Activated CD4-positive, alpha-beta T cell treated with anti-CD3 and anti-CD28 coated beads, Interleukin-2, amount 10 ng/mL, durations not matched to agents 7 days and 5 days (primary cell): Measurements from ENCODE around the gene AIM2. TPM values are rescaled to one million over a fixed set of nuclear protein-coding genes. Genes with fewer than 3 reads are reported as not detected.
"Not testable (repeated sequence)": the region's sequence is repeated elsewhere in the genome, so short reads cannot be mapped to it uniquely, and the experiment has no call there.

Source experiments
- CTCF ChIA-PET: fragments of 350-600 bp; sonication (Branson Sonifier 250); formaldehyde crosslinking; loops from one replicate; lab custom pipeline; 2021; ENCODE audit warnings: antibody characterized with exemption; lab: Charles Lee
- POLR2A ChIA-PET: fragments of 350-600 bp; sonication (Branson Sonifier 250); formaldehyde crosslinking; loops from one replicate; lab custom pipeline; 2021; ENCODE audit warnings: antibody characterized with exemption; lab: Charles Lee
- DNase-seq: peaks from one replicate; pipeline ENCODE4 v3.0.0-alpha.2; 2020
- H3K27ac Mint-ChIP-seq: one replicate; pipeline ENCODE4 v1.8.0; 2021; ENCODE audit warnings: mild to moderate bottlenecking, moderate library complexity, mixed read lengths
- H3K27me3 Mint-ChIP-seq: one replicate; pipeline ENCODE4 v1.8.0; 2021; ENCODE audit warnings: mixed read lengths
- H3K36me3 Mint-ChIP-seq: one replicate; pipeline ENCODE4 v1.8.0; 2021; ENCODE audit warnings: low read depth, mixed read lengths
- H3K4me1 Mint-ChIP-seq: one replicate; pipeline ENCODE4 v1.8.0; 2021; ENCODE audit warnings: mixed read lengths
- H3K4me3 Mint-ChIP-seq: one replicate; pipeline ENCODE4 v1.8.0; 2021; ENCODE audit warnings: mild to moderate bottlenecking, moderate library complexity, mixed read lengths
- H3K9me3 Mint-ChIP-seq: one replicate; pipeline ENCODE4 v1.8.0; 2021; ENCODE audit warnings: mixed read lengths
- total RNA-seq, 2 experiments: library from RNA; stranded (reverse); gene quantifications; one replicate each; pipeline ENCODE4 v1.2.3, GENCODE V29; 2021

AIM2 gene
- total RNA-seq, 2 experiments from 2014 or later = 4.2 to 5.7 TPM

- no peaks in the 10 kb centered on the region for H3K27me3 Mint-ChIP-seq
- POLR2A ChIA-PET = no interaction called here
- no peak overlapping the region for H3K27ac Mint-ChIP-seq
- no peaks in the 10 kb centered on the region for H3K36me3 Mint-ChIP-seq
- H3K4me3 Mint-ChIP-seq = no peak overlapping the region
- DNase-seq = no peak
- peaks cover 56% of the 10 kb centered on the region for H3K4me1 Mint-ChIP-seq
- CTCF ChIA-PET = interaction anchor here (1.0 to 2.3 kb wide), 7 partner anchors 11 to 820 kb away, joined by 3 to 8 read pairs (median 3); no protein-coding TSS in a partner anchor
- no peaks in the 10 kb centered on the region for H3K9me3 Mint-ChIP-seq
These were observed 4.5 kb downstream of the AIM2 start for GRCh38 chr1:159071970-159072582.

- no peak overlapping the region for H3K4me3 Mint-ChIP-seq
- H3K4me1 Mint-ChIP-seq = peaks cover 39% of the 10 kb centered on the region
- H3K27me3 Mint-ChIP-seq = no peaks in the 10 kb centered on the region
- H3K36me3 Mint-ChIP-seq = no peaks in the 10 kb centered on the region
- DNase-seq = no peak
- peak overlapping the region; percentile 28 for H3K27ac Mint-ChIP-seq
- ChIA-PET POLR2A (interaction anchor here (0.6 to 0.8 kb wide), 3 partner anchors 56 to 618 kb away, joined by 3 to 7 read pairs (median 5); no protein-coding TSS in a partner anchor), CTCF (interaction anchor here (0.6 to 1.8 kb wide), 6 partner anchors 8 to 71 kb away, joined by 3 to 9 read pairs (median 4); partner anchors contain the start of gene AIM2)
- H3K9me3 Mint-ChIP-seq = no peaks in the 10 kb centered on the region
These were observed 7.7 kb downstream of the AIM2 start for GRCh38 chr1:159068886-159069285.

GRCh38 chr1:159067699-159068621, 8.6 kb downstream of the AIM2 start:
- peaks cover 36% of the 10 kb centered on the region for H3K4me1 Mint-ChIP-seq
- POLR2A ChIA-PET = interaction anchor here (0.6 to 1.6 kb wide), 5 partner anchors 8 to 619 kb away, joined by 3 to 7 read pairs (median 5); partner anchors contain the start of gene AIM2

GRCh38 chr1:159066108-159066507, 10.5 kb downstream of the AIM2 start:
- H3K4me1 Mint-ChIP-seq = peaks cover 26% of the 10 kb centered on the region
- peaks cover 7% of the 10 kb centered on the region for H3K36me3 Mint-ChIP-seq
- DNase-seq = no peak
- ChIA-PET POLR2A (no interaction called here), CTCF (interaction anchor here (1.0 kb wide), 1 partner anchor 13 kb away, joined by 3 read pairs; no protein-coding TSS in a partner anchor)
- no peak overlapping the region for H3K4me3 Mint-ChIP-seq
- no peak overlapping the region for H3K27ac Mint-ChIP-seq
- H3K9me3 Mint-ChIP-seq = no peaks in the 10 kb centered on the region
- no peaks in the 10 kb centered on the region for H3K27me3 Mint-ChIP-seq

More at GRCh38 chr1:159067699-159068621, 8.6 kb downstream of the AIM2 start:
- H3K36me3 Mint-ChIP-seq = peaks cover 3% of the 10 kb centered on the region
- no peaks in the 10 kb centered on the region for H3K27me3 Mint-ChIP-seq
- no peak for DNase-seq
- H3K9me3 Mint-ChIP-seq = no peaks in the 10 kb centered on the region
- peak overlapping the region; percentile 73 for H3K4me3 Mint-ChIP-seq
- CTCF ChIA-PET = interaction anchor here (1.0 to 1.8 kb wide), 4 partner anchors 8 to 70 kb away, joined by 3 to 9 read pairs (median 6); partner anchors contain the start of gene AIM2
- peak overlapping the region; percentile 99 for H3K27ac Mint-ChIP-seq

DNA sequence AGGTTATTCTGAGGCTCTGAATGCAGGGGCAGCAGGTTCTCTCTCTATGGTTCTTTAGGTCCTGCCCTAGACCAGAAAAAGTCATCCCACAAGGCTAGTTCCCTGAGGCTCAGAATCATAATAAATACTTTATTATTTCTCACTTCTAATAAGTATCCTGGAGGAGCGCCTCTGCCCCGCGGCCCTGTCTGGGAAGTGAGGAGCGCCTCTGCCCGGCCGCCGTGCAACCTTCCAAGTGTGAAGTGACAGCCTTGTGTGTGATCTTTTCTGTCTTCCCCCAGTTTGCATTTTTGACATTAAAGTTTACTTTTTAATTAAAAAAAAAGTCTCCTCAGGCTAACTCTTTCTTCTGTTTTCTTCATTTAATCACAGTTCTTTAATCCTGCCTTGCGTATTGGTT, 11.5 kb downstream of the AIM2 start:
- Mint-ChIP-seq H3K4me1 (peaks cover 26% of the 10 kb centered on the region), H3K27me3 (no peaks in the 10 kb centered on the region), H3K9me3 (no peaks in the 10 kb centered on the region), H3K36me3 (peaks cover 7% of the 10 kb centered on the region), H3K27ac (no peak overlapping the region), H3K4me3 (no peak overlapping the region)
- CTCF ChIA-PET = interaction anchor here (1.1 kb wide), 1 partner anchor 23 kb away, joined by 5 read pairs; no protein-coding TSS in a partner anchor
- POLR2A ChIA-PET = no interaction called here
- no peak for DNase-seq

- Mint-ChIP-seq H3K9me3 (no peaks in the 10 kb centered on the region), H3K27me3 (no peaks in the 10 kb centered on the region), H3K4me1 (peaks cover 21% of the 10 kb centered on the region), H3K27ac (no peak overlapping the region), H3K4me3 (no peak overlapping the region), H3K36me3 (peaks cover 40% of the 10 kb centered on the region)
- ChIA-PET POLR2A (no interaction called here), CTCF (interaction anchor here (1.1 to 1.6 kb wide), 2 partner anchors 10 to 18 kb away, joined by 3 to 4 read pairs; partner anchors contain the start of gene AIM2)
- DNase-seq = no peak
These were observed 17.8 kb downstream of the AIM2 start for GRCh38 chr1:159058751-159059150.

- DNase-seq = no peak
- peaks cover 38% of the 10 kb centered on the region for H3K4me1 Mint-ChIP-seq
- ChIA-PET CTCF (no interaction called here), POLR2A (no interaction called here)
- no peak overlapping the region for H3K4me3 Mint-ChIP-seq
- peaks cover 59% of the 10 kb centered on the region for H3K36me3 Mint-ChIP-seq
- H3K27me3 Mint-ChIP-seq = no peaks in the 10 kb centered on the region
- no peaks in the 10 kb centered on the region for H3K9me3 Mint-ChIP-seq
- no peak overlapping the region for H3K27ac Mint-ChIP-seq
These were observed 20.4 kb downstream of the AIM2 start for GRCh38 chr1:159056069-159056698.

GRCh38 chr1:159055181-159055641, 21.4 kb downstream of the AIM2 start:
- DNase-seq = no peak
- peaks cover 45% of the 10 kb centered on the region for H3K4me1 Mint-ChIP-seq
- CTCF ChIA-PET = interaction anchor here (0.9 kb wide), 1 partner anchor 24 kb away, joined by 3 read pairs; no protein-coding TSS in a partner anchor
- H3K36me3 Mint-ChIP-seq = peaks cover 68% of the 10 kb centered on the region
- H3K27ac Mint-ChIP-seq = peak overlapping the region; percentile 22
- POLR2A ChIA-PET = no interaction called here
- H3K4me3 Mint-ChIP-seq = no peak overlapping the region
- H3K27me3 Mint-ChIP-seq = no peaks in the 10 kb centered on the region
- H3K9me3 Mint-ChIP-seq = no peaks in the 10 kb centered on the region

GRCh38 chr1:159054427-159054826, 22.1 kb downstream of the AIM2 start:
- H3K9me3 Mint-ChIP-seq = no peaks in the 10 kb centered on the region
- H3K36me3 Mint-ChIP-seq = peaks cover 74% of the 10 kb centered on the region
- H3K27me3 Mint-ChIP-seq = no peaks in the 10 kb centered on the region
- H3K4me1 Mint-ChIP-seq = peaks cover 47% of the 10 kb centered on the region
- no peak overlapping the region for H3K4me3 Mint-ChIP-seq
- ChIA-PET CTCF (no interaction called here), POLR2A (no interaction called here)
- H3K27ac Mint-ChIP-seq = peak overlapping the region; percentile 37
- no peak for DNase-seq

DNA sequence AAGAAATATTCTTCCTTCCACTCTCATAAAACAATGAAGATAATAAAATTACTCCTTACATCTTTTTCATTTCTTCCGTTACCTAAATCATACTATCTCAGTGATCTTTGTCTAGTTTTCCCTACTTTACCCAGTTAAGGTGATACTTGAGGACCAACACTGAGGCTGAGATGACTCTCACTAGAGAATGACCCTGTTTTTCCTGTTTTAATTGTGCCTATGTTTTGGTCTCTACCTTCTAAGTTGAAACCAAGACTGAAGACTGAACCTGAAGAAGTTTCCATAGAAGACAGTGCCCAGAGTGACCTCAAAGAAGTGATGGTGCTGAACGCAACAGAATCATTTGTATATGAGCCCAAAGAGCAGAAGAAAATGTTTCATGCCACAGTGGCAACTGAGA, 25.1 kb downstream of the AIM2 start:
- ChIA-PET CTCF (no interaction called here), POLR2A (no interaction called here)
- peaks cover 53% of the 10 kb centered on the region for H3K4me1 Mint-ChIP-seq
- no peak for DNase-seq
- no peaks in the 10 kb centered on the region for H3K9me3 Mint-ChIP-seq
- peaks cover 85% of the 10 kb centered on the region for H3K36me3 Mint-ChIP-seq
- no peak overlapping the region for H3K4me3 Mint-ChIP-seq
- H3K27ac Mint-ChIP-seq = no peak overlapping the region
- no peaks in the 10 kb centered on the region for H3K27me3 Mint-ChIP-seq

DNA sequence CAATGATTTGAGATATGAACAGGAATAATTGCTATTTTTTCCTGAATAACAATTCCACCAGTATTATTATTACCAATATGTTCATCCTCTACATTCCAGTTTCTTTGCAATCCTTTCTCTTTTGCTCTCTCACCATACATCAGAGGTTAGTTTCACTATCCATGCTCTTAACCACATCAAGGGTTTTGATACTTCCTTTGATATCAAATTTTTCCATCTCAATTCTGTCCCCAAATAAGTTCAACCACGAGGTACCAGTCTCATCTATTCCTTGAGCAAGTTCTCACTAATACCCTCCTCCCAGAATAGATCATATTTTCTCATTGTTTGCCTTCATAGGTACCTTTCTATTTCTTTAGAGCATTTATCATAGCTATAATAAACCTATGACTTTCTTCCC, 30.1 kb downstream of the AIM2 start:
- not testable (repeated sequence) for H3K27me3 Mint-ChIP-seq
- H3K36me3 Mint-ChIP-seq = peaks cover 66% of the 10 kb centered on the region

More for the DNA sequence above, 30.1 kb downstream of the AIM2 start:
- POLR2A ChIA-PET, H3K4me3 Mint-ChIP-seq, H3K9me3 Mint-ChIP-seq, CTCF ChIA-PET, DNase-seq, H3K27ac Mint-ChIP-seq: not testable (repeated sequence)
- H3K4me1 Mint-ChIP-seq = peaks cover 46% of the 10 kb centered on the region
